DND-41 (cell line): ENCODE data around the gene MKI67.

Source experiments
- EZH2 ChIP-seq: IDR thresholded peaks from 3 replicates; pipeline ENCODE4 v1.6.1; 2012; ENCODE audit warnings: borderline replicate concordance, low read depth, mild to moderate bottlenecking, moderate library complexity, low read length, inconsistent platforms; ENCODE audit not compliant: severe bottlenecking
- TF ChIP-seq, protein P1 (sequence below): IDR thresholded peaks from 2 replicates; pipeline ENCODE4 v1.5.1; 2012; ENCODE audit warnings: borderline replicate concordance, low read length, moderate library complexity, mild to moderate bottlenecking; ENCODE audit not compliant: poor library complexity, severe bottlenecking; ENCODE audit errors: extremely low read depth

- TF ChIP-seq, protein P1, sequence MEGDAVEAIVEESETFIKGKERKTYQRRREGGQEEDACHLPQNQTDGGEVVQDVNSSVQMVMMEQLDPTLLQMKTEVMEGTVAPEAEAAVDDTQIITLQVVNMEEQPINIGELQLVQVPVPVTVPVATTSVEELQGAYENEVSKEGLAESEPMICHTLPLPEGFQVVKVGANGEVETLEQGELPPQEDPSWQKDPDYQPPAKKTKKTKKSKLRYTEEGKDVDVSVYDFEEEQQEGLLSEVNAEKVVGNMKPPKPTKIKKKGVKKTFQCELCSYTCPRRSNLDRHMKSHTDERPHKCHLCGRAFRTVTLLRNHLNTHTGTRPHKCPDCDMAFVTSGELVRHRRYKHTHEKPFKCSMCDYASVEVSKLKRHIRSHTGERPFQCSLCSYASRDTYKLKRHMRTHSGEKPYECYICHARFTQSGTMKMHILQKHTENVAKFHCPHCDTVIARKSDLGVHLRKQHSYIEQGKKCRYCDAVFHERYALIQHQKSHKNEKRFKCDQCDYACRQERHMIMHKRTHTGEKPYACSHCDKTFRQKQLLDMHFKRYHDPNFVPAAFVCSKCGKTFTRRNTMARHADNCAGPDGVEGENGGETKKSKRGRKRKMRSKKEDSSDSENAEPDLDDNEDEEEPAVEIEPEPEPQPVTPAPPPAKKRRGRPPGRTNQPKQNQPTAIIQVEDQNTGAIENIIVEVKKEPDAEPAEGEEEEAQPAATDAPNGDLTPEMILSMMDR = no peak
- no peak for TF ChIP-seq EZH2
These were observed 57.6 kb downstream of the MKI67 start for GRCh38 chr10:128068398-128069285.
